ENCODE results near the gene TNRC6B.

TNRC6B gene

DNA sequence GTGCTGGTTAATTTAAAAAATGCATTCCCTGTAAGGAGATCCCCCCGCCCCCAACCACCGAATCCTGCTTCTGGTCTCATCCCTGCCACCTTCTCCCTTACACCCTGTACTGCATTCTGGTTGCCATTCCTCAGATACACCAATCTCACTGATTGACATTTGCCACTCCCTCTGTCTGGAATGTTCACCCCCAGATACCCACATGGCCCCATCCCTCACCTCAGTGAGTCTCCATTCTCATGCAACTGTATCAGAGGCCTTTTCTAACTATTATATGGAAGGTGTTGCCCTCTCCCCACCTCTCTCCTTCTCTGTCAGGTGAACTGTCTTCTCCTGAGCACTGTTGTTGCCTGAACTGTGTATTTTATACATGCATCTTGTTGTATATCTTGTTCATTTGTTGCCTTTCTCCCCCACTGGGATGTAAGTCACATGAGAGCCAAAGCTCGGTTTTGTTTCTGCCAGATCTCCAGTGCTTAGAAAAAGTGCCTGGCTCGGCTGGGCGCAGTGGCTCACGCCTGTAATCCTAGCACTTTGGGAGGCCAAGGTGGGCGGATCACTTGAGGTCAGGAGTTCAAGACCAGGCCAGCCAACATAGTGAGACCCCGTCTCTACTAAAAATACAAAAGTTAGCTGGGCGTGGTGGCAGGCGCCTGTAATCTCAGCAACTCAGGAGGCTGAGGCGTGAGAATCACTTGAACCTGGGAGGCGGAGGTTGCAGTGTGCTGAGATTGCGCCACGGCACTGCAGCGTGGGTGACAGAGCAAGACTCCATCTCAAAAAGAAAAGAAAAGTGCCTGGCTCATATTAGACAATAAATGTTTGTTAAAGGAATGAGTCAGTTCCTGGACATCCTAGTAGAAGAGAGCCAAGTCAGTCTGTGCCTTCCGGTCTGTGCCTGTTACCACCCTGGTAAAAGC, 61.0 kb downstream of the TNRC6B start:
- no peak for DNase-seq (ENCODE audit: low read depth in 2 of 2)

DNA sequence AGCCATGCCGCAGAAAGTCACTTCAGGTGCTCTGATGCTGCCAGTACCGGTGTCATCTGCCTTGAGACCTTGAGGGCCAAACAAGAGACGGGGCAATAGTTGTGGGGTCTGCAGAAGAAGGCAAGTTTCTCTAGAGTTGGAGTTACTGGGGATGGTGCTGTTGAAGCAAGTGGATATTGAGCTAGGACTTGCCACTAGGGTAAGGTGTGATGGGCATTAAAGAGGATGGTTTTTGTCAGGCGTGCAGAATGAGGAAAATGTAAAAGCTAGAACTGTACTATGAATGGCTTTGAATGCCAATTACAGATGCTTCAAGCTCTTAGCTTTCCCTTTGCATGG, 61.6 kb downstream of the TNRC6B start:
- no peak for DNase-seq (ENCODE audit: low read depth in 2 of 2)

- no peak for DNase-seq (ENCODE audit: low read depth in 2 of 2)
Measured at GRCh38 chr22:40240160-40240559, 62.4 kb downstream of the TNRC6B start.

DNA sequence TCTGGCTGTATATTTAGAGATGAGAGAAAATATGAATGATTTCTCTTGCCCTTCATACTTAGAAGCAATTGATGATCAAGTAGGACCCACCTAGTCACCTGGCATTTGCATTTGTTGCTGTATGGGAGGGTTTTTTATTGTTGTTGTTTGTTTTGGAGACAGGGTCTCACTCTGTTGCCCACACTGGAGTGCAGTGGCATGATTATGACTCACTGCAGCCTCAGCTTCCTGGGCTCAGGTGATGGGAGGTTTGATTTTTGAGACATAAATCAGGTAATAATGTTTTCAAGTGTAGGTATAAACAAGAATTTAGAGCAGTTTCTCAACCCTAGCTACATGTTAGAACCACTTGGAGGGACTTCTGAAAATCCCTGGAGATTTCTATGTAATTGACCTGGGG, 63.0 kb downstream of the TNRC6B start:
- DNase-seq (ENCODE audit: low read depth in 2 of 2), result no peak

GRCh38 chr22:40241200-40241763, 63.6 kb downstream of the TNRC6B start:
- DNase-seq (ENCODE audit: low read depth in 2 of 2), result no peak

DNA sequence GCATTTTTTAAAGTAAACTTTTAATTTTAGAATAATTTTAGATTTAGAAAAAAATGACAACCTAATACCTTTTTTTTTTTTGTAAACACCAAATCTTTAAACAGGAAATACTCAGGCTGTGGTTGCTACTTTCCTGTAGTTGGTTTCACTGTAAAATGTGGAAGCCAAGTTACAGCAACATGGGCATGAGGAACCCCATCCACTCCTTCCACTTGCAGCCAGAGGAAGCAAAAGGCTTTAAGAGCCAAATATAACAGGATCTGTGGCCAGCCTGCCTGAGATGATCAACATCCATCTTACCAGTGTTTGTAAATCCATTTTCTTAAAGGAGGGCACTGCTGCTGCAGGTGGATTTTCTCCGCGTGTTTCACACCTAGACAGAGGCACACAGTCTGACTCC, 66.2 kb downstream of the TNRC6B start:
- DNase-seq (ENCODE audit: low read depth in 2 of 2), result no peak

DNA sequence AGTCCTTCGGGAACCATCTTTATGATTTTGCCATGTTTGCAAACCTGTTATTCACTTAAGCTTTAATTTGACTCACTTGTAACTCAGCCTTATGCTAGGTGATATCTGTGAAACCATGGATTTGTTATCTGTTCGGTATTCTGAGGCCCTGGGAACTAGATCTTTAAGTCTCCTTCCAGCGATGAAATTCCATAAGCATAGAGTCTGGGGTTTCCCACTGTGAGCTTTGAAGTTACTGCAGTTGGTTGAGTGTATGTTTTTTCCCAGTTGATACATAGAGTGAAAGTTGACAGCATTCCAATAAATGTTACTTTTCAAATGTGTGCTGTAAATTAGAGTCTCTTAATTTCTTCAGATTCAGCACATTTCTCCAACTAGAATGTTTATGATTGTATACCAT, 66.9 kb downstream of the TNRC6B start:
- no peak for DNase-seq (ENCODE audit: low read depth in 2 of 2)

DNA sequence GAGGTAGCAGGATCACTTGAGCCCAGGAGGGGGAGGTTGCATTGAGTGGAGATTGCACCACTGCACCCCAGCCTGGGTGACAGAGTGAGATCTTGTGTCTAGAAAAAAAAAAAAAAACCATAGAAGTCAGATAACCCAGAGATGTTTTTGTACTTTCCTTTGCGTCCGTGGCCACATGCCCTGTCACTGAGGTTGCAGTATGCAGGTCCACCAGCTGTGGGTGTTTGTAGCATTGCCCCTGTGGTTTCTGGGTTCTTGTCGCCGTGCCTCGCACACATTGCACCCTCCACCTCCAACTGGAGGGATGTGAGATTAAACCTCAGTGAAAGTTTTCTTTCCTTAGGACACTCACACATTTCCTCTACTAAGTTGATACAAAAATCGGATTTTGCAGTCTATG, 70.3 kb downstream of the TNRC6B start:
- peak; percentile 38 to 41 for DNase-seq (ENCODE audit: low read depth in 2 of 2)

- no peak for DNase-seq (ENCODE audit: low read depth in 2 of 2)
Measured at GRCh38 chr22:40249286-40249685, 71.6 kb downstream of the TNRC6B start.

DNA sequence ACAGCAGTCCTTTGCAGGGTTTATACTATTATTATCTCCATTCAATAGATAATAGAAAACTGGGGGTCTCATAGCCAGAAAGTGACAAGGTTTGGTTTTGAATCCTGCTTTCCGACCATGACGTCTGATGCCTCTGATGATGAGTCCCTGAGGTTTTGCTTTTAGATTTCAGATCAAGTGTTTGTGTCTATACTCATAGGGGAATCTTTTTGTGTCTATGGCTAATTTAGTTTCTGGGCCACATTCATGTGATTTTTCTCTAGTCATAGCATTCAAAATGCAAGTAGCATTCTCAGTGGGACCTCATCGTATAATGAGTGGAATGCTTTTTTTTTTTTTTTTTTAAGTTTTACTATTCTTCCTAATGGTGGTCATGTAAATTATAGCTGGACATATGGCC, 72.9 kb downstream of the TNRC6B start:
- DNase-seq (ENCODE audit: low read depth in 2 of 2), result no peak

- no peak for DNase-seq (ENCODE audit: low read depth in 2 of 2)
Measured at GRCh38 chr22:40251106-40251505, 73.4 kb downstream of the TNRC6B start.

DNA sequence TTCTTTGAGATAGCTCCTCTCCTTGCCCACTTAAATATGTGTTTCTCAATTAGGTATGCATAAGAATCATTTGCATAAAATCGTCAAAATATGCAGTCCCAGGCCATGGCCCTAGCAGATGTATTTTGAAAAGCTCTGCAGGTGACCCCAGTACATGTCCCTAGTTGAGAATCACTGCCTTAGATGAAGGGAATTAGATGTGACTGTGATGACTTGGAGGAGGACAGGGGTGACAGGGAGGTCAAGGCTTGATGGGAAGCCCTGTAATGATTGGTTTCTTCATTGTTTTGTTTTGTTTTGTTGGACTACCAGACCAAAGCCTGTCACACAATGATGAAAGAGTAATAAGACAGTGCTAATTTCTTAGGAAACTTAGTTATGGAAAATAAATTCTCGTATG, 74.4 kb downstream of the TNRC6B start:
- DNase-seq (ENCODE audit: low read depth in 2 of 2), result no peak

DNA sequence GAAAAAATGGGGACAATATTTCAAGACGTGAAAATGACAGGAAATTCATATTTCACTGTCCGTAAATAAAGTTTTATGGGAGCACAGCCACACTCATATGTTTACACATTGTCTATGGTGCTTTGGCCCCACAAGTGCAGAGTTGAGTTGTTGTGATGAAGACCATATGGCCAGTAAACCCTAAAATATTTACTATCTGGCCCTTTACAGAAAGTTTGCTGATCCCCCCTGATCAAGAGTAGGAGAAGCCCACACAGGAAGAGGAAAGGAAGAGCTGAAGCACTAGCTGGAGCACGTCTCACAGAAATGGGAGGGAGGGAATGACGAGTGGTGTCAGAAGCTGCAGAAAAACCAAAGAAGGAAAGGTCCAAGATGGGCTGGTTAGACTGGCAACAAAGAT, 78.8 kb downstream of the TNRC6B start:
- no peak for DNase-seq (ENCODE audit: low read depth in 2 of 2)

- DNase-seq (ENCODE audit: low read depth in 2 of 2), result no peak
Measured at GRCh38 chr22:40258017-40258416, 80.3 kb downstream of the TNRC6B start.

DNA sequence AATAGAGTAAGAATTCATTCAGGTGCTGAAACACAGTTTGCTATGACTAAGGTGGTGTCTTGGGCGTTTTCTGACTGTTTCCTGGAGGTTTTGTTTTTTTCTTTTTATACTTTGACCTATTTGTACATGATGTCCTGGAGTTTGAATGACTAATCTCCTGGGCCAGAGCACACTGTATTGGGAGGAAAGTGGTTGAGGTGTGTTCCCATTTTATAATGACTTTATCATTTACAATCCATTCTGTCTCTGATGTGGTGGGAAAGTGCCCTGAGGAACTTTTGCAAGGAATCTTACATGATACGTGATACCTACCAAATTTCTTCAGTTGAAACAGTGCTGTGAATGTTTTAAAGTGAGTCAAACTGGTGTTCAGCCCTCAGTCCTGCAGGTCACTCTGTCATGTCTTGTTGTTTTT, 80.8 kb downstream of the TNRC6B start:
- no peak for DNase-seq (ENCODE audit: low read depth in 2 of 2)

DNA sequence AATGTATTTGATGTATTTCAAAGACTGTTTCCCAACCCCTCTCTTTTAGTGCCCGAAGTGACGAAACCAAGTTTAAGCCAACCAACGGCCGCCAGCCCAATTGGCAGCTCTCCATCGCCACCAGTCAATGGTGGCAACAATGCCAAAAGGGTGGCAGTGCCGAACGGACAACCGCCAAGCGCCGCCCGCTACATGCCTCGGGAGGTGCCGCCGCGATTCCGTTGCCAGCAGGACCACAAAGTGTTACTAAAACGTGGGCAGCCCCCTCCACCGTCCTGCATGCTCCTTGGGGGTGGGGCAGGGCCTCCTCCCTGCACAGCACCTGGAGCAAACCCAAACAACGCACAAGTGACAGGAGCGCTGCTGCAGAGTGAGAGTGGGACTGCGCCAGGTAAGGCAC, 84.1 kb downstream of the TNRC6B start:
- DNase-seq (ENCODE audit: low read depth in 2 of 2), result no peak

DNA sequence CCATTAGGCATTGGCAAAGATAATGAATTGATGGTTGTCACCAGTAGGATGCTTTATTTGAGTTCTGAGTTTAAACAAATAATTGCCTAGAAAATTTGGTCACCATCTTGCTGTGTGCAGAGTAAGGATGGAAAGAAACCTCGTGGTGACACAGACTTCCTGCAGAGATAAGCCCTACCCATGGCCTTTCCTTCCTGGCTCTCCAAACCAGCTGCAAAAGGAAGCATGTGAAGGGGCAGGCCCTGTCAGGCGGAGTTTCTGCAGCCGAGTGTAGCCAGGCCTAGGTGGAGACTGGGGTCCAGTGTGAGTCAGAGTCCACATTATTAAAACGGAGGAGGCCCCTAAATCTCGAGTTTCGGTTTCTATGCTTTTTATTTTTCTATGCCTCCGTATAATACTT, 85.5 kb downstream of the TNRC6B start:
- DNase-seq (ENCODE audit: low read depth in 2 of 2), result no peak

DNA sequence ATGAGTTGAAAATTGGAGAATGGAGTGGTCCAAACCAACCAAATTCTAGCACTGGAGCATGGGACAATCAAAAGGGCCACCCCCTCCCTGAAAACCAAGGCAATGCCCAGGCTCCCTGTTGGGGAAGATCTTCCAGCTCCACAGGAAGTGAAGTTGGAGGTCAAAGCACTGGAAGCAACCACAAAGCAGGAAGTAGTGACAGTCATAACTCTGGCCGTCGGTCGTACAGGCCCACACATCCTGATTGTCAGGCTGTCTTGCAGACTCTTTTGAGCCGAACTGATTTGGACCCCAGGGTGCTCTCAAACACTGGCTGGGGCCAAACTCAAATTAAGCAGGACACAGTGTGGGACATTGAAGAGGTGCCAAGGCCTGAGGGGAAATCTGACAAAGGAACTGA, 88.1 kb downstream of the TNRC6B start:
- no peak for DNase-seq (ENCODE audit: low read depth in 2 of 2)

DNA sequence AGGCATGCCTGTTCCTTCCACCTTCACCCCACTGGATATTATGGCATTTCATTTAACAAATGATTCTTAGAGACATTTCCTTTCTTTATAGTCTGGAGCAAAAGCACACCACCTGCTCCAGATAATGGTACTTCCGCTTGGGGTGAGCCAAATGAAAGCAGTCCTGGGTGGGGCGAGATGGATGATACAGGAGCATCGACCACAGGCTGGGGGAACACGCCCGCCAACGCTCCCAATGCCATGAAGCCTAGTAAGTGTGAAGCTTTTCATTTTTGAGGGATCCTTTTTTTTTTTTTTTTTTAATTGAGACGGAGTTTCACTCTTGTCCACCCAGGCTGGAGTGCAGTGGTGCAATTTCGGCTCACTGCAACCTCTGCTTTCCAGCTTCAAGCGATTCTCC, 92.3 kb downstream of the TNRC6B start:
- DNase-seq (ENCODE audit: low read depth in 2 of 2), result no peak

DNA sequence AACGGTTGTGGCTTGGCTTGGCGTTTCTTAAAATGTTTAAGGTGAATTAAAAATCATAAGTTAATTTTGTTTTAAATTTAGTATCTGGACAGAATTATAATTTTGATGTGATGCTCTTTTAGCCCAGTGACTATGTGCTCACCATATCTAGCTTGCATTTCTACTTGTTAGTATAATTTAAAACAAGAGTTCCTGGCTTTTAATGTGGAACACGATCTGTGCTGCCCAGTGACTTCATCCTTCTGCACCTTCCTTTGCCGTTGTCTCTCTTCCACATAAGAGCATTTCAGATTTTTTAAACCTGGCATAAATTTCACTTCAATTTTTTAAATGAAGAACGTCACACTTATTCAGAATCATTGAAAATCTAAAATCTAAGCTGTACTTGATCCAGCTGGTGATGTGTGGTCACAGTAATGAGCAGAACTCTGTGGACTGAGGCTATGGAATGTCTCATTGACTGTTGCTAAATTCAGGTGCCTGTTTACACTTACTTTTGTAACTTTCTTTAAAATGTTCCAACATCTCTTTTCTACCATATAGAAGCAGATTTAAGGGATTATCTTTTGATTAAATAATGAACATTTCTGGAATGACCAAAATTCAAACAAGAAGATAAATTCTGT, 93.1 kb downstream of the TNRC6B start:
- DNase-seq (ENCODE audit: low read depth in 2 of 2), result no peak

DNA sequence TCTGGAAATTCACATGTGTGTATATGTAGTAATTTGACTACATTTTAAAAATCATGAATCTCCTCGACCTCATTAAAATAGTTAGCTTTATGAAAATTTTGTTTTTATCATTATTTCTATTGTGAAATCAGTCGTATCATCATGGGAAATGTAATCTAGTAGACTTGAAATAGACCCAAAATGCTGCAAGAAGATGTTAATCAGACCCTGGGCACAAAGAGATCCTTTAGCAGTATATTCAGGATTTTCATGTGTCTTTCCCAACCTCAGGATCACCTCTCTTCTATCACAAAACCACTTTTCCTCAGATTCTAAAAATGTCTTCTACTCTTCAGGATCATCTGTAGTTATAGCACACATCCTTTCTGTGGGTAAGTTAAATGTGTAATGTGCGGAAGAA, 93.7 kb downstream of the TNRC6B start:
- DNase-seq (ENCODE audit: low read depth in 2 of 2), result no peak

DNA sequence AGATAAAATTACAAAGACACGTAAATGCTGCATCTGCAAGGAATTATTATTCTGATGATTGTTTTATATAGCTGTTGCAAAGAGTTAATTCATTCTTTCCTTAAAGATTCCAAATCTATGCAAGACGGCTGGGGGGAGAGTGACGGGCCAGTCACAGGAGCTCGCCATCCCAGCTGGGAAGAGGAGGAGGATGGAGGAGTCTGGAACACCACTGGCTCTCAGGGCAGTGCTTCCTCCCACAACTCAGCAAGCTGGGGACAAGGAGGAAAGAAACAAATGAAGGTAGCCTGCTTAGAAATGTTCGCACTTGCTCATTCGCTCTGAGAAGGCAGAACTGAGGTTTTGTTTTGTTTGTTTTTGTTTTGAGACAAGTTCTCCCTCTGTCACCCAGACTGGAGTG, 95.6 kb downstream of the TNRC6B start:
- DNase-seq (ENCODE audit: low read depth in 2 of 2), result no peak

All from stimulated activated CD4-positive, alpha-beta T cell treated with anti-CD3 and anti-CD28 coated beads, Interleukin-15, amount 100 ng/mL, for 48 hours (primary cell).